HUES6 (cell line): ENCODE results near the gene CEP68.

Experiments used
- H3K27ac ChIP-seq: 2 replicates; pipeline ENCODE4 v1.7.0; 2013; ENCODE audit warnings: low read depth, mild to moderate bottlenecking, low read length, inconsistent platforms
- H3K27me3 ChIP-seq: 2 replicates; pipeline ENCODE4 v1.6.1; 2013; ENCODE audit warnings: low read length; ENCODE audit not compliant: control insufficient read depth, insufficient read depth
- H3K36me3 ChIP-seq: 2 replicates; pipeline ENCODE4 v1.6.1; 2013; ENCODE audit warnings: low read length; ENCODE audit not compliant: control insufficient read depth, insufficient read depth
- H3K4me1 ChIP-seq: 2 replicates; pipeline ENCODE4 v1.6.1; 2013; ENCODE audit warnings: low read length; ENCODE audit not compliant: control insufficient read depth, insufficient read depth
- H3K4me3 ChIP-seq: 2 replicates; pipeline ENCODE4 v1.5.1; 2013; ENCODE audit warnings: low read depth, low read length
- H3K9ac ChIP-seq: one replicate; pipeline ENCODE4 v1.6.1; 2013; ENCODE audit warnings: mild to moderate bottlenecking, low read length
- H3K9me3 ChIP-seq: 2 replicates; pipeline ENCODE4 v1.6.1; 2013; ENCODE audit warnings: low read depth, low read length; ENCODE audit not compliant: control insufficient read depth, insufficient read depth

The CEP68 gene

GRCh38 chr2:65061146-65061909, 5.1 kb downstream of the CEP68 start:
- H3K9ac ChIP-seq, result no peak overlapping the region
- H3K4me3 ChIP-seq, result no peak overlapping the region
- H3K27me3 ChIP-seq, result no peaks in the 10 kb centered on the region
- no peaks in the 10 kb centered on the region for H3K36me3 ChIP-seq
- no peaks in the 10 kb centered on the region for H3K9me3 ChIP-seq
- H3K4me1 ChIP-seq, result peaks cover 13% of the 10 kb centered on the region; the same call in 1 of the 2 replicates
- H3K27ac ChIP-seq, result no peak overlapping the region

GRCh38 chr2:65061910-65062339, 5.7 kb downstream of the CEP68 start:
- Histone ChIP-seq H3K27ac (no peak overlapping the region), H3K4me1 (peaks cover 13% of the 10 kb centered on the region; the same call in 1 of the 2 replicates), H3K9me3 (no peaks in the 10 kb centered on the region), H3K9ac (no peak overlapping the region), H3K36me3 (no peaks in the 10 kb centered on the region), H3K4me3 (no peak overlapping the region), H3K27me3 (no peaks in the 10 kb centered on the region)

- Histone ChIP-seq H3K27me3 (no peaks in the 10 kb centered on the region), H3K4me1 (peaks cover 8% of the 10 kb centered on the region; the same call in 1 of the 2 replicates), H3K27ac (no peak overlapping the region), H3K9ac (no peak overlapping the region), H3K36me3 (no peaks in the 10 kb centered on the region), H3K4me3 (no peak overlapping the region), H3K9me3 (no peaks in the 10 kb centered on the region)
Measured at GRCh38 chr2:65062843-65063825, 6.9 kb downstream of the CEP68 start.

GRCh38 chr2:65064728-65065552, 8.7 kb downstream of the CEP68 start:
- H3K27ac ChIP-seq, result no peak overlapping the region

GRCh38 chr2:65067806-65068553, 11.8 kb downstream of the CEP68 start:
- no peak overlapping the region for H3K9ac ChIP-seq
- no peak overlapping the region for H3K27ac ChIP-seq

More at GRCh38 chr2:65064728-65065552, 8.7 kb downstream of the CEP68 start:
- H3K27me3 ChIP-seq, result no peaks in the 10 kb centered on the region
- H3K9me3 ChIP-seq, result no peaks in the 10 kb centered on the region
- peaks cover 5% of the 10 kb centered on the region; the same call in 1 of the 2 replicates for H3K4me1 ChIP-seq
- H3K36me3 ChIP-seq, result 0 out of 2 replicates have a peak, but pooled peaks cover 6% of the 10 kb centered on the region
- H3K9ac ChIP-seq, result no peak overlapping the region
- H3K4me3 ChIP-seq, result no peak overlapping the region

GRCh38 chr2:65069439-65069824, 13.2 kb downstream of the CEP68 start:
- Histone ChIP-seq H3K9ac (no peak overlapping the region), H3K4me1 (peaks cover 9% of the 10 kb centered on the region; the same call in 1 of the 2 replicates), H3K36me3 (peaks cover 49% of the 10 kb centered on the region), H3K27ac (no peak overlapping the region), H3K4me3 (no peak overlapping the region), H3K9me3 (no peaks in the 10 kb centered on the region), H3K27me3 (no peaks in the 10 kb centered on the region)

More at GRCh38 chr2:65067806-65068553, 11.8 kb downstream of the CEP68 start:
- Histone ChIP-seq H3K36me3 (peaks cover 35% of the 10 kb centered on the region), H3K4me1 (peaks cover 9% of the 10 kb centered on the region; the same call in 1 of the 2 replicates), H3K9me3 (no peaks in the 10 kb centered on the region), H3K4me3 (no peak overlapping the region), H3K27me3 (no peaks in the 10 kb centered on the region)

GRCh38 chr2:65070172-65070830, 14.1 kb downstream of the CEP68 start:
- peaks cover 57% of the 10 kb centered on the region for H3K36me3 ChIP-seq
- no peak overlapping the region for H3K27ac ChIP-seq
- 0 out of 2 replicates have a peak, but pooled peaks cover 5% of the 10 kb centered on the region for H3K4me1 ChIP-seq
- no peak overlapping the region for H3K4me3 ChIP-seq
- no peaks in the 10 kb centered on the region for H3K27me3 ChIP-seq
- H3K9me3 ChIP-seq, result no peaks in the 10 kb centered on the region
- no peak overlapping the region for H3K9ac ChIP-seq

- Histone ChIP-seq H3K4me1 (peaks cover 11% of the 10 kb centered on the region), H3K27me3 (no peaks in the 10 kb centered on the region), H3K27ac (no peak overlapping the region), H3K4me3 (no peak overlapping the region), H3K9ac (no peak overlapping the region), H3K36me3 (peaks cover 57% of the 10 kb centered on the region), H3K9me3 (no peaks in the 10 kb centered on the region)
Measured at GRCh38 chr2:65070856-65071255, 14.6 kb downstream of the CEP68 start.

GRCh38 chr2:65071499-65072180, 15.4 kb downstream of the CEP68 start:
- Histone ChIP-seq H3K4me3 (no peak overlapping the region), H3K9me3 (no peaks in the 10 kb centered on the region), H3K4me1 (peaks cover 19% of the 10 kb centered on the region), H3K27ac (no peak overlapping the region), H3K9ac (no peak overlapping the region), H3K27me3 (no peaks in the 10 kb centered on the region), H3K36me3 (peaks cover 62% of the 10 kb centered on the region)
